Mesodermal cell (in vitro differentiated cells): ENCODE data around the gene PINLYP.
A peak's percentile ranks its signal among the peaks of the same experiment; 100 is the strongest.

Experiments used
- H3K27ac ChIP-seq: 2 replicates; pipeline ENCODE4 v1.7.0; 2013; ENCODE audit warnings: mild to moderate bottlenecking, low read depth, low read length, moderate library complexity; ENCODE audit not compliant: severe bottlenecking
- H3K36me3 ChIP-seq: 2 replicates; pipeline ENCODE4 v1.7.1; 2013; ENCODE audit warnings: mild to moderate bottlenecking, low read length, moderate library complexity; ENCODE audit not compliant: control insufficient read depth, insufficient read depth
- H3K4me1 ChIP-seq: one replicate; pipeline ENCODE4 v1.7.1; 2013; ENCODE audit warnings: mild to moderate bottlenecking, low read length; ENCODE audit not compliant: insufficient read depth, control insufficient read depth, poor library complexity, severe bottlenecking
- H3K4me3 ChIP-seq: 2 replicates; pipeline ENCODE4 v1.7.0; 2013; ENCODE audit warnings: low read length, control low read depth, mild to moderate bottlenecking; ENCODE audit not compliant: insufficient read depth, poor library complexity, severe bottlenecking; ENCODE audit errors: extremely low read depth
- H3K9me3 ChIP-seq: 2 replicates; pipeline ENCODE4 v1.7.1; 2013; ENCODE audit warnings: mild to moderate bottlenecking, low read length, moderate library complexity; ENCODE audit not compliant: control insufficient read depth
- WGBS, 2 experiments: methylation state at CpG; one replicate each; pipeline ENCODE4 v1.1.5; 2013; ENCODE audit warnings: missing lambda C conversion rate in 2 of 2; ENCODE audit not compliant: insufficient coverage in 2 of 2; 5-methylcytosine and 5-hydroxymethylcytosine counted together

The PINLYP gene

DNA sequence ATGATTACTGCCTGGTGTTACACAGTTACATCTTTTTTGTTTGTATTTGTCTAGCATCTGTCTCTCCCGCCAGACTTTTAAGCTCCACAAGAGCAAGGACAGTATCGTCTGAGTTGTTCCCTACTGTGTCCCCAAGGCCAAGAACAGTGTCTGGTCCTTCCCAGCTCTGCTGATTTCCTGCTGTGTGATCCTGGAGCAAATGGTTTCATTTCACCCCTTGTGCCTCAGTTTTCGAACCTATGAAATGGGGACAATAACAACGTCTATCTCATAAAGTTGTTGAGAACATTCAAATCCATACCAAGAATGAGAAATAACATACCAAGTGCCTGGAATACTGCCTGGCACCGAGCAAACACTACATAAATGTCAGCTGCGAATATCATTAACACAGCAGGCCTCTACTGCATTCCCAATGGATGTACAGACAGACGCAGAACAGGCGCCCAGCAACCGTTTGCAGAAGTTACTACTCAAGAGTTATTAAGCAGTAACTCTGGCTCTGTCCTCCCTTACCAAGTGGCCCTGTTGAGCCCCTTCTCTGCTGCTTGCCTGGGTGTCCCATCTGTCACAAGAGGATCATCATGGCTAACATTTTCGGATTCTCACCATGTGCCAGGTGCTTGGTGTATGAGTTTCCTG is 11.7 kb upstream of the PINLYP start:
- Histone ChIP-seq H3K9me3 (no peaks in the 10 kb centered on the region), H3K27ac (no peak overlapping the region), H3K4me1 (no peaks in the 10 kb centered on the region), H3K4me3 (no peak overlapping the region), H3K36me3 (peaks cover 30% of the 10 kb centered on the region)
- WGBS, 2 experiments: 84 to 86% methylated on average over 9 to 10 of the region's 10 CpGs

DNA sequence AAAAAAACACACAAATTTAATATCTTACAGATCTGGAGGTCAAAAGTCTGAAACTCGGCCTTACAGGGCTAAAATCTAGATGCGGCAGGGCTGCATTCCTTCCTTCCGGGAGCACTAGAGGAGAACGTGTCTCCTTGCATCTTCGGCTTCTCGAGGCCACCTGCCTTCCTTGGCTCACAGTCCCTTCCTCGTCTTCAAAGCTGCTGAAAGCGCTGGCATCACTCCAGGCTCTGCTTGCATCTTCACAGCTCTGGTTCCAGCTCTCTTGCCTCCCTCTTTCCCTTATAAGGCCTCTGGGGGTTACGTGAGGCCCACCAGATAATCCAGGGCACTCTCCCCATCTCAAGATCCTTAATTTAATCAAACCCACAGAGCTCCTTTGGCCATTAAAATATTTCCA is 10.8 kb upstream of the PINLYP start:
- no peaks in the 10 kb centered on the region for H3K4me1 ChIP-seq
- no peak overlapping the region for H3K27ac ChIP-seq
- H3K9me3 ChIP-seq: no peaks in the 10 kb centered on the region
- peaks cover 26% of the 10 kb centered on the region for H3K36me3 ChIP-seq
- WGBS, 2 experiments: 94% methylated on average over 9 of the region's 9 CpGs
- H3K4me3 ChIP-seq: no peak overlapping the region

DNA sequence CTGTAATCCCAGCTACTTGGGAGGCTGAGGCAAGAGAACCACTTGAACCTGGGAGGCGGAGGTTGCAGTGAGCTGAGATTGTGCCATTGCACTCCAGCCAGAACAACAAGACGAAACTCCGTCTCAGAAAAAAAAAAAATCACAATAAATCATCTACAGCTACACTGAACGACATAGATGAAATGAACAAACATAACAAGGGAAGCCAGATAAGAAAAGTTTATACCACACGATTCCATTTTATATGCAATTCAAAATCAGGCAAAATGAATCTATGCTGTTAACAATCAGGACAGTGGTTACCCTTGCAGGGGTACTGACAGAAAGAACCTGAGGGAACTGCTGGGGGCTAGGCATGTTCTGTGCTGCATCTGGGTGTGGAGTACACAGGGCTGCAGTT is 5.9 kb upstream of the PINLYP start:
- no peak overlapping the region for H3K27ac ChIP-seq
- peaks cover 4% of the 10 kb centered on the region for H3K4me1 ChIP-seq
- H3K9me3 ChIP-seq: no peaks in the 10 kb centered on the region
- 96 to 100% methylated on average over 3 to 5 of the region's 5 CpGs for WGBS, 2 experiments
- peaks cover 15% of the 10 kb centered on the region for H3K36me3 ChIP-seq
- H3K4me3 ChIP-seq: no peak overlapping the region

DNA sequence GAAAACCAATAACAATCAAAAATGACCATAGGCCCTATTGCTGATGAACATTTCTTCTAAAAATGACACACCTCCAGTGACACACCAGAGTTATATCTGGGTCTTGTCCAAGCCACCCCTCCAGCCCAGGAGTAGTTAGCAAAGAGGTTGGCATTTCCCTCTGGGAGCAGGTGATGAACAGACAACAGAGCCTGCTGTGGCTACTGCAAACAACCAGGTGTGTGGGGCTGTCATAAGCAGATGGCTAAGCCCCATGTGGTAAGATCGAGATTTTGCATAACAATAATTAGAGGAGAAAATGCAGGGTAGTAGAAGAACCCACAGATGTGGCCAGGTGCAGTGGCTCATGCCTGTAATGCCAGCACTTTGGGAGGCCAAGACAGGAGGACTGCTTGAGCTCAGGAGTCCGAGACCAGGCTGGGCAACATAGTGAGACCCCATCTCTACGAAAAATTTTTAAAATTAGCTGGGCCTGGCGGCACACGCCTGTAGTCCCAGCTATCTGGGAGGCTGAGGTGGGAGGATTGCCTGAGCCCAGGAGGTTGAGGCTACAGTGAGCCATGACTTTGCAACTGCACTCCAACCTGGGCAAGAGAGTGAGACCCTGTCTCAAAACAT is 5.3 kb upstream of the PINLYP start:
- Histone ChIP-seq H3K36me3 (peaks cover 15% of the 10 kb centered on the region), H3K27ac (no peak overlapping the region), H3K4me1 (peaks cover 4% of the 10 kb centered on the region), H3K4me3 (no peak overlapping the region), H3K9me3 (no peaks in the 10 kb centered on the region)
- WGBS, 2 experiments: 93 to 98% methylated on average over 5 of the region's 5 CpGs

DNA sequence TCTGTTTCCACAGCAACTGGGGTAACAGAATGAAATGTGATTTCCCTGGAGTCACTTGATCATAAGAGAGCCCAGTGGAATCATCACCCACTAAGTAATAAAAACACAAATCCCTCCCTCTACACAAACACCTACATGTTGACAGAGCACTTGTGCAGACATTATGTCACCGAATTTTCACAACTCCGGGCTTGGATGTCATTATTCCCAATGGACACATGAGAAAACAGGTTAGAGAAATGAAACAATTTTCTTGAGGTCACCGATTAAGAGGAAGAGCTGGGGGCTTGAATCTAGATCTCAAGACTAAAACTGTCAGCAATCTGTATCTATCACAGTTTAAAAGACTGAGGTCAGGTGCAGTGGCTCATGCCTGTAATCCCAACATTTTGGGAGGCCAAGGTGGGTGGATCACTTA is 3.4 kb upstream of the PINLYP start:
- Histone ChIP-seq H3K4me1 (peaks cover 7% of the 10 kb centered on the region), H3K36me3 (peaks cover 15% of the 10 kb centered on the region), H3K27ac (no peak overlapping the region), H3K9me3 (no peaks in the 10 kb centered on the region), H3K4me3 (no peak overlapping the region)
- 84 to 97% methylated on average over 3 of the region's 3 CpGs for WGBS, 2 experiments

DNA sequence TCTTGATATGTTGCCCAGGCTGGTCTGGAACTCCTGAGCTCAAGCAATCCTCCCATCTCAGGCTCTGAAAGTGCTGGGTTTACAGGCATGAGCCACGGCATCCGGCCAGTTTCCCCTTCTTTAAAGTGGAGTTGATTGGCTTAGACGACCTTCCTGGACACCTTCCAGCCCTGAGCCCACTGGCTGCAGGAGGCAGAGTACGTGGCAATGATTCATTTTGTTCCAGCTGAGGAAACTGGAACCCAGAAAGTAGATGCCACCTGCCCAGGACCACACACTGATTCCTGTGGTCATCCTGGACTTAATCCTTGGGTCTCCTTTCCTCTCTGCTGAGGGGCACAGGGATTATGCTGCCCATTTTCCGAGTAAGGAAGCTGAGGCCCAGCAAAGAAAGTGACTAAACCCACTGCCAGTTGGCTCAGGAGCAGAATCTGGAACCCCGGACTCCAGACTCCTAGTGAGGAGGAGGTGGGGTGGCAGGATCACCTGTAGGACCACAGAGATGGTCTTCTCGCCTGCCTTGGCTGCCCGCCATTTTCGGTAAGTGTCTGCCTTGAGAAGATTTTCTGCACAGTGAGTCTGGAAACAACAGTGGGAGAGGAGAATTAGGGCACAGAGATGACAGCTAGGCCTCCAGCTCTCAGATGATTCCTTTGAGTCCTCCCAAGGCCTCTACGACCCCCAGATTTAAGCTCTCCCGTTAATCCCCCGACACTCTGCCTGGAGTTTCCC is 1.0 kb upstream of the PINLYP start:
- WGBS, 2 experiments: 65 to 66% methylated on average over 10 to 12 of the region's 12 CpGs
- H3K27ac ChIP-seq: peak overlapping the region; percentile 77

DNA sequence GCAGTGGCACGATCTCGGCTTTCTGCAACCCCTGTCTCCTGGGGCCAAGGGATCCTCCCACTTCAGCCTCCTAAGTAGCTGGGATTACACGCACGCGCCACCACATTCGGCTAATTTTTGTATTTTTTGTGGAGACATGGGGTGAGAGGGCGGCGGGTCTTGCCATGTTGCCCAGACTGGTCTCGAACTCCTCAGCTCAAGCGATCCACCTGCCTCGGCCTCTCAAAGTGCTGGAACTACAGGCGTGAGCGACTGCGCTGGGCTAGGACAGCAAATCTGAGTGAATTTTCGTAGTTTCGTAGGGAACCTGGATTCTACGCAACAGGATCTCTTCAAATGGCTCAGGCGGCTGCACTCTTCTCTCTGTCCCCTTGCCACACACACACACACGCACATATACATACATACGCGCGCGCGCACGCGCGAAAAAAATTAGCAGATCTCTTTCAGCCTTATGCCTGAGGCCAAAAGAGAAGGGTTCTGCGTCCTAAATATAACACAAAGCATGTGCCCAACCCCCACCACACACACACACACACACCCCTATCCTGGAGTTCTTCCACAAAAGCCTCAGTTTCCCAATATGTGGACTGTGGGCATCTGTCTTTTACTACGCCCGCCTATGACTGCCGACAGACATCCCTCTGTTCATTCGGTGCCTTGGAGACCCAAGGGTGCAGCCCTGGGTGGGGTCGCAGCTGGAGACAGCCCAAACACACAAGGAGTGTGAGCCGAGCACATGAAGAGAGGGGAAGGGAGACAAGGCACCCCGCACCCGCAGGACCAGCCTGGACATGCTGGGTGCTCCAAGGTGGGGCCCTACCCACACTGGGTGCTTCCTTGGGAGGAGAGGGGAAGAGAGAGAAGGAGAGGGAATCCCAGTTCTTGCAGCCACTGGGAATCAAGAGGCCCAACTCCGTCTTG is 616 bp downstream of the PINLYP start:
- peak overlapping the region; percentile 75 for H3K27ac ChIP-seq
- H3K4me3 ChIP-seq: peak overlapping the region; percentile 90
- 90% methylated on average over 27 to 32 of the region's 37 CpGs for WGBS, 2 experiments
- H3K9me3 ChIP-seq: no peaks in the 10 kb centered on the region
- H3K4me1 ChIP-seq: peaks cover 7% of the 10 kb centered on the region
- H3K36me3 ChIP-seq: peaks cover 6% of the 10 kb centered on the region

More for the DNA sequence above, 1.0 kb upstream of the PINLYP start:
- H3K4me3 ChIP-seq: peak overlapping the region; percentile 90
- H3K4me1 ChIP-seq: peaks cover 7% of the 10 kb centered on the region
- peaks cover 9% of the 10 kb centered on the region for H3K36me3 ChIP-seq
- no peaks in the 10 kb centered on the region for H3K9me3 ChIP-seq

DNA sequence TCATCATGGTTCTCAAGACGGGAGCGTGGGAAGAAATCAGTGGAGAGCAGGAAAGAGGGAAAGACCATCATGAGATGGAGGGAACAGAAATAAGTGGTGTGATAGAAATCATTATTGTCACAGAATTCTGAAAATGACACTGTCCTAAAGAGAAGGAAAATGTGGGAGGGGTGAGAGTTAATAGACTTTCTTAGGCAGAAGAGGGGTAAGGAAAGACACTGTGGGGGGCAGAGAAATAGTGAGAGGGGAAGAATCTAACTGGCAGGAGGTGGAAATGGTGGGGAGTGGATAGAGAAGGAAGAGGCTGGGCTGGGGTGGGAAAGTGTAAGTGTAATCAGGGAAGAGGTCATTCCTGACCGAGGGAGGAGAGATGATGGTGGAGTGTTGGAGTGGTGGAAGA is 3.2 kb downstream of the PINLYP start:
- Histone ChIP-seq H3K27ac (no peak overlapping the region), H3K4me1 (peaks cover 7% of the 10 kb centered on the region), H3K36me3 (peaks cover 3% of the 10 kb centered on the region), H3K4me3 (no peak overlapping the region), H3K9me3 (no peaks in the 10 kb centered on the region)
- 92 to 100% methylated on average over 3 of the region's 3 CpGs for WGBS, 2 experiments

DNA sequence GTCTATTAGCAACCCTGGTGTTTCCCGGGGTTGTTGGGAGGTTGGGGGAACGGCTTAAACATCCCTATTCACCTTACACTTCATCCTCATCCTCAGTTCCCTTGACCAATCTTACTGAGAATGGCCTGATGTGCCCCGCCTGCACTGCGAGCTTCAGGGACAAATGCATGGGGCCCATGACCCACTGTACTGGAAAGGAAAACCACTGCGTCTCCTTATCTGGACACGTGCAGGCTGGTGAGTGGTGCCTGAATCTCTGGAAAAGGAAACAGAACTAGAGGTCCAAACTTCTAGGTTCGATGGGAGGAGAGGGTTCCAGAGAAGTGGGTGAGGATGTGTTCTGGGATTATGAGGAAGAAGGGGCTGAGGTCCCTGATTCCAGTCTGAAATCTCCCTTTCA is 5.9 kb downstream of the PINLYP start:
- peaks cover 4% of the 10 kb centered on the region for H3K36me3 ChIP-seq
- H3K27ac ChIP-seq: no peak overlapping the region
- H3K9me3 ChIP-seq: no peaks in the 10 kb centered on the region
- H3K4me1 ChIP-seq: no peaks in the 10 kb centered on the region
- H3K4me3 ChIP-seq: no peak overlapping the region
- 47 to 76% methylated on average over 3 to 5 of the region's 7 CpGs for WGBS, 2 experiments

DNA sequence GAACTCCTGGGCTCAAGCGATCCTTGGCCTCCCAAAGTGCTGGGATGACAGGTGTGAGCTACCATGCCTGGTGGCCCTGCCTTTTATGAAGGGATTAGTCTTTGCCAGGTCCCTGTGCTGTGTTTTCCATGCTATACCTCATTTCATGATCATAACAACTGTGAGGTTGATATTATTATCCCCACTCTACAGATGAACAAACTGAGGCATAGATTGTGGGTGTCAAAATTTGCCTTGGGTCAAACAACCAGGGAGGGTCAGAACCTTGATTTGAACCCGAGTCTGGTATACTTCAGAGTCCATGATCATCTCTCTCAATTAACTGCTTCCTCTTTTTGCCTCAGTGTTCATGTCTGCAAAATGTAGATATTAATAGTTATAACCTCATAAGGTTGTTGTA is 6.9 kb downstream of the PINLYP start:
- Histone ChIP-seq H3K36me3 (peaks cover 12% of the 10 kb centered on the region), H3K27ac (no peak overlapping the region), H3K4me3 (no peak overlapping the region), H3K9me3 (no peaks in the 10 kb centered on the region), H3K4me1 (no peaks in the 10 kb centered on the region)
- 100% methylated on average over 1 of the region's 2 CpGs for WGBS, 2 experiments
